Activated CD4-positive, alpha-beta T cell treated with anti-CD3 and anti-CD28 coated beads for 24 hours (primary cell): ENCODE results near the gene IFITM1.
"Not testable (repeated sequence)": the region's sequence is repeated elsewhere in the genome, so short reads cannot be mapped to it uniquely, and the experiment has no call there.

ENCODE experiments used
- DNase-seq, 2 donors: peaks; one replicate each; pipeline ENCODE4 v3.0.0-alpha.2; 2020; ENCODE audit warnings: low read depth in 2 of 2

IFITM1 gene

DNA sequence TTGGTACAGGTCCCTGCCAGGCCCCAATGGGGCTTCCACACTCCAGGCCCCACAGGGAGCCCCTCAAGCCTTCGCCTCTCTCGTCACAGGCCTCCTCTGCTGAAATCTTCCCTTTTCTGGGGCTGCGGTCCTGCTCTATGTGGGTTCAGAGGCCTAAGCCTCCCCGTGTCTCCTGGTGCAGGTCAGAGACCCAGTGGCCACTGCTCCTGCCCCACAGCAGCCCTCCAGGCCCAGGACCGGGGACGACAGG lies 12.7 kb downstream of the IFITM1 start:
- no peak for DNase-seq

GRCh38 chr11:326842-327580 lies 13.2 kb downstream of the IFITM1 start:
- peak in 1 of 2 donors; percentile 57 for DNase-seq

- no peak for DNase-seq
Observed at GRCh38 chr11:327581-327923, 13.7 kb downstream of the IFITM1 start.

GRCh38 chr11:328012-328411 lies 14.2 kb downstream of the IFITM1 start:
- no peak for DNase-seq

DNA sequence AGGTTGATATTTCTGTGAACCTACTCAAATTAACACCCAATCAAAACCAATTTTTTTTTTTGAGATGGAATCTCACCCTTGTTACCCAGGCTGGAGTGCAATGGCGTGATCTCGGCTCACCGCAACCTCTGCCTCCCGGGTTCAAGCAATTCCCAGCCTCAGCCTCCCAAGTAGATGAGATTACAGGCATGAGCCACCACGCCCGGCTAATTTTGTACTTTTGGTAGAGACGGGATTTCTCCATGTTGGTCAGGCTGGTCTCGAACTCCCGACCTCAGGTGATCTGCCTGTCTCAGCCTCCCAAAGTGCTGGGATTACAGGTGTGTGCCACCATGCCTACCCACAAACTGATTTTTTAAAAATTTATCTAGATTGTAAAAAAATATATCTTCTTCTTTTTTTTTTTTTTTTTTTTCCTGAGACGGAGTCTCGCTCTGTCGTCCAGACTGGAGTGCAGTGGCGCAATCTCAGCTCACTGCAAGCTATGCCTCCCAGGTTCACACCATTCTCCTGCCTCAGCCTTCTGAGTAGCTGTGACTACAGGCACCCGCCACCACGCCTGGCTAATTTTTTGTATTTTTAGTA lies 14.8 kb downstream of the IFITM1 start:
- not testable (repeated sequence) for DNase-seq

GRCh38 chr11:329886-330253 lies 16.0 kb downstream of the IFITM1 start:
- no peak for DNase-seq

DNA sequence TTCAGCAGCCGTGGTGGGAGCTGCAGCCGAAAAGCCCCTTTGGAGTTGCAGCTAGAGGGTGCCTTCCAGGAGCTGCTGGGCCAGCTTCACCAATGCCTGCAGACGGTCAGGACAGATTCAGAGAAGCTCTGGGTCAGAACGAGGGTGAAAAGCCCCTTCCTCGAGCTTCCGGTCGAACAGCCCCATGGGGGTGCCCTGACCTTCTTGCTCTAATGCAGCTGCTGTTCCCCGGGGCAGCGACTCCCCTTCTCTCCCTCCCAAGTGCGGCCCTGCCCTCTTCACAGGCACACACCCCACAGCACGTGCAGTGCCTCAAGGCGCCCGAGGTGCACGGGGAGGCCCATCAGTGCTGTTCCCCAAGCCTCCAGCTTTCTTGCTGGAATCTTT lies 16.5 kb downstream of the IFITM1 start:
- DNase-seq = no peak

DNA sequence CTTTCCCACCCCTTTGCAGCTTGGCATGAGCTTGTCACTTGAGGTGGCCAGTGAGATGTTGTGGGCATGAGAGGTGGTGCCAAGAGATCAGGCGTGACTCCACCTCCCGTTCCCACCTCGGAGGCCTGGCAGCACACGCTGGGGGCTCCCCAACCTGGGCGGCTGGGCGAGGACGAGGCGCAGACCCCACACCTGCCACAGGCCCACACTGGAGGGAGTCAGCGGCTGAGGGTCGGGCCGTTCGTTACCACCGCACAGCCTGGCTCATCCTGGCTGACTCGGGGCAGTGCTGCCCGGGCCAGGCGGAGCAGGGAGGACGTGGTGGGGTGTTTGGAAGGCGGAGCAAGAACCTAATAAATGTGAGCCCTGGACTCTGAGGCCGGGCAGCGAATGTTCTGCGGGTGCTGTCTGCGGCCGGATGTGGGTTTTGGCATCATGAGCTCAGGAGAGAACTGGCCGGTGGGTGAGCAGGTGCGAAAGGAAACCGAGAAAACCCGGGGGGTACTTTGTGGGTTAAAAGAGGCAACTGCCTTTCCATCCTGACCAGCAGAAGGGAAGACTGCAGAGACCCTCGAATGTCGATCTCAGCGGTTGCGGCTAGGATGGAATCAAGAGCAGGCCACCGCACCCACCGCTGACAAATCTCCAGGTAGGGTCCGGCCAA lies 17.0 kb downstream of the IFITM1 start:
- DNase-seq = no peak

DNA sequence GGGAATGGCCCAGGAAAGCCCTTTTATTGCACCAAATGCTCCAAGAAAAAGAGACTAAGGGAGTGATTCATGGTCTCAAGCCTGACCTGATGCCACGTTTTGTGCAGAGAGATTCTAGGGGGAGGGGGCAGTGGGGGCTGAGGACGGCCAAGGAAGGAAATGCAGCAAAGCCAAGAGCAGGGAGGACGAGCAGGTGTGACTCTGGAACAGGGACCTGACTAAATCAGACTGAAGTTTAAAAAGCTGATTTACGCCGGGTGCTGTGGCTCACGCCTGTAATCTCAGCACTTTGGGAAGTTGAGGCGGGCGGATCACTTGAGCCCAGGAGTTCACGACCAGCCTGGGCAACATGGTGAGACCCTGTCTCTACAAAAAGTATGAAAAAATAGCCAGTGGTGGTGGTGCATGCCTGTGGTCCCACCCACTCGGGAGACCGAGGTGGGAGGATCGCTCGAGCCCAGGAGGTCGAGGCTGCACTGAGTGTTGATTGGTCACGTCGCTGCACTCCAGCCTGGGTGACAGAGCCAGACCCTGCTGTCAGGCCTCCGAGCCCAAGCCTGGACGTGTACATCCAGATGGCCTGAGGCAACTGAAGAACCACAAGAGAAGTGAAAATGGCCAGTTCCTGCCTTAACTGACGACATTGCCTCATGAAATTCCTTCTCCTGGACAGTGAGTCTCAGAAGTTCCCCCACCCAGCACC lies 17.7 kb downstream of the IFITM1 start:
- DNase-seq = no peak

GRCh38 chr11:332651-333480 lies 19.0 kb downstream of the IFITM1 start:
- DNase-seq = no peak

DNA sequence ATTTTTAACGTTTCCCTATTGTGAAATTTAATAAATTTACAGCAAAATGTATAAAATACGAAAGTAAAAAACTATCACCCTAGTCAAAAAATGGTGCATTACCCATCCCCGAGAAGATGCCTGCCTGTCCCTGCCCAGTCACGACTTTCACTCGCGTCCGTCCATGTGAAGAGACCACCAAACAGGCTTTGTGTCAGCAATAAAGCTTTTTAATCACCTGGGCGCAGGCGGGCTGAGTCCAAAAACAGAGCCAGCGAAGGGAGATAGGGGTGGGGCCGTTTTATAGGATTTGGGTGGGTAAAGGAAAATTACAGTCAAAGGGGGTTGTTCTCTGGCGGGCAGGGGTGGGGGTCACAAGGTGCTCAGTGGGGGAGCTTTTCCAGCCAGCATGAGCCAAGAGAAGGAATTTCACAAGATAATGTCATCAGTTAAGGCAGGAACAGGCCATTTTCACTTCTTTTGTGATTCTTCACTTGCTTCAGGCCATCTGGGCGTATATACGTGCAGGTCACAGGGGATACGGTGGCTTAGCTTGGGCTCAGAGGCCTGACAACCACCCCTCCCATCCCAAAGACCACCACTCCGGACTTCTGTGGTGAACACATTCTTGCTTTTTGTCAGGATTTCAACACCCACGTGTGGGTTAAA lies 19.9 kb downstream of the IFITM1 start:
- not testable (repeated sequence) for DNase-seq

DNA sequence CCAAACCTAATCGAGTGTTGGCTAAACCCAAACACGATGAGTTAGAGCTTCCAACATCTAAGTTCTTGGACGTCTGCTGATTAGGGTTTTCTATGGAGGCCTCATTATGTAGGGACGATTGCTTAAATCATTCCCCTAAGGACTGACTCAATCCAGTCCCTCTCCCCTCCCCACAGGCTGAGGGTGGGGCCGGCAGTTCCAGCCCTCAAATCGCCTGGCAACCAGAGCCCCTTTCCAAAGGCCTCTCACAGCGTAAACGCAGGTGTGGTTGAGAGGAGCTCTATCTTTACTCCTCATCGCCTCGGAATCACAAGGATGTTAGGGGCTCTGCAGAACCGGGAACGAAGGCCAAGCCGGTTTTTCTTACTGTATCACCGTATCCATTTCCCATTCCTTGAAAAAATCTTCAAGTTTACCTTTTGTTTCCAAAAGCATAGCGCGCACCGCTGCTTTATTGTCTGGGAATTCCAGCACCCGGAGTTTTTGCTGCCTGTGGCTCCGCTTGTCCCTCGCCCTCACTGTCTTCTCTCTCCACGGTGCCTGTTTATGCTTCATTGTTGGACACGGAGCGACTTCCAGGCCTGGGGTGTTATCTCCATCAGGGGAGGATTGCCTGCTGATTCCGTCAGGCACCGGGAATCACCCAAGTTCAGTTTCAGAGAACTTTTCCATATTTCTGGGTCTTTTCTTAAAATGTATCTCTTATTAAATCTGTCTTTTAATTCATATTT lies 20.6 kb downstream of the IFITM1 start:
- DNase-seq = no peak

DNA sequence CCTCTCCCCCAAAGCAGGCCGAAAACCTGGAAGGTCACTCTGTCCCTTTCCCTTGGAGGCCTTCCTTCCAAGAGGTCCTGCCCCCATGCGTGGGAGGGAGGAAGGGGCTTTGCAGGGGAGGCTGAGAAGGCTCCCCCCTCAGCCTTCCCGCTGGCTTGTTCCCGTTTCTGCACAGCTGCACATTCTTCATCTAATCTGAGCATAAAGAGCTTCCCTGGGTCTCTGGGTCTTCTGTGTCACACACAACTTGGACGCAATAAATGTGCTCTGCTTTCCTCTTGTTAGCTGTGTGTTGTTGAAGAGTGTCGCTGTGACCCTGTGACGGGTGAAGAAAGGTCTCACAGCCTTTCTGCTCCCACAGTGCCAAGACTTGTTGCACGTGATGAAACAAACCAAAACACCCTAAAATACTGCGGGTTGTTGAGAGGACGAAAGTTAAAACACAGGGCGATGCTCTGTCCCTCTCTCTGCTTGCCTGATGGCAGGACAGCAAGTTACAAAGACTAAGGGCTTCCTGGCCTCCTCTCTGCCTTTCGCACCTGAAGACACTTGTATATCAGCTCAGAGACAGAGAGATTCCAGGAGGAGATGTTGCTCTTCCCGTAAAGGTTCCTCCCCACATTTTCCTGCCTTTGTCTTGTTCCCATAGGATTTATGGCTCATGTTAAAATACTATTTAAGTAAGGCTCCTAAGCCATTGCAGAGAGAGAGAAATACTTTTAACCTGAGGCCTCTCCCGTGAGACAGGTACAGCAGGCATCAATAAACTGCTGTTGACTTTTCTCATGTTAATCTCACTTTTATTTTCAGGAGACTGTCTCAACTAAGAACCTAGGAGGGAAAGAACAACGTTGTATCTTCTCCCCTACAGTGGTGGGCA lies 22.2 kb downstream of the IFITM1 start:
- DNase-seq = no peak

DNA sequence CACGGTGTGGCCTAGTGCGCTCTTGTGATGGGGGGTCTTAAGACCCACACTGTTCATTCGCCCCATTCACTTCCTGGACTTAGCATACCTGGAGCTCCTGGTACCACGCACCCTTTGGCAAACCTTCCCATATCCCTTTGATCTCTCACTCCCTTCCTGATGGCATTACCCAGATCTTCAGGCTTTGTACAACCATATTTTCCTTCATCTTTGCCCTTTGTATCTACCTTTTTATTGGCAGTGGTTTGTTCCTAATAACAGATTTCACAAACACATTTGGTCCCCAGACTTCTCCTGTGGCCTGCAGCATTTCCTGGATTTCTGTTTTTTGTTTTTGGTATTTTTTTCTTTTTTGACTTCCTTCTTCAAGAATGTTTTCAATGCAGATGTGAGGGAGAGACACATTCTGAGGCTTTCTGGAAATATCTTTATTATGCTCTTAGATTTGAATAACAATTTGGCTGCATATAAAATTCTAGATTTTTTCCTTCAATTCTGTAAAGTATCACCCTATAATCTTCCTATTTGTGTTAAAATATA lies 22.9 kb downstream of the IFITM1 start:
- no peak for DNase-seq

DNA sequence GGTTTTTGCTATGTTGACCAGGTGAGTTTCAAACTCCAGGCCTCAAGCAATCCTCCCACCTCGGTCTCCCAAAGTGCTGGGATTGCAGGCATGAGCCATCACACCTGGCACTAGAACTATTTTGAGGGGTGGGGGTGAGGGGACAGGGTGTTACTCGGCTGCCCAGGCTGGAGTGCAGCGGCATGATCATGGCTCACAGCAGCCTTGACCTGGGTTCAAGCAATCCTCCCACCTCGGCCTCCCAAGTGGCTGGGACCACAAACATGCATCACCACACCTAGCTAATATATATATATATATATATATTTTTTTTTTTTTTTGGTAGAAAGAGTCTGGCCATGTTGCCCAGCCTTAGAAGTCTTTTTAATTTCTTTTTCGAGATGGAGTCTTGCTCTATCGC lies 23.9 kb downstream of the IFITM1 start:
- no peak for DNase-seq

DNA sequence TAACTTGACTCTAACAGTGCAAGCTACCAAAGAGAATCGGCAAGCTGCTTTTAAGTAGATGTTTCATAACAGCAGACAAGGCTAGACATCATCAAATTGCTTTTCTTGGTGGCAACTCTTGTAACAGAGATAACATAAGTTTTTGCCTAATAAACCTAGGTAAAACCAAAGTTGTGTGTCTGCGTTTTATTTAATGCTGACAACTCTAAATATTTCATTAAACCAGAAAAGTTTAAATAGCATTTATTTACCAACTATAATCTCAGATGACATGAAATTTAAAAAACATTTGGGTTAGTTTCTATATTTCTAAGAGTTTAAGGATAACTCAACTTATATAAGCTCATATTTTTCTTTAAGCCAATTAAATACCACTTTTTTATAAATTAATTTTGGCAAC lies 26.1 kb downstream of the IFITM1 start:
- DNase-seq = no peak

- DNase-seq = no peak
Observed at GRCh38 chr11:340539-341512, 27.0 kb downstream of the IFITM1 start.

GRCh38 chr11:342328-342727 lies 28.5 kb downstream of the IFITM1 start:
- DNase-seq = no peak
